Vagina (tissue), 2 donors: ENCODE results near the gene EEIG1.

Experiments used
- POLR2A ChIP-seq, 2 donors: fragments of 450-650 bp; IDR thresholded peaks; one replicate each; pipeline ENCODE4 v1.6.1; 2017; ENCODE audit warnings: antibody characterized with exemption in 2 of 2, mild to moderate bottlenecking in 2 of 2, moderate library complexity in 2 of 2
- POLR2AphosphoS5 ChIP-seq, 2 donors: sonication (generic); formaldehyde crosslinking; IDR thresholded peaks; one replicate each; pipeline ENCODE4 v1.9.0; 2017; ENCODE audit warnings: antibody characterized with exemption in 2 of 2, mild to moderate bottlenecking in 2 of 2, low read depth in 1 of 2; ENCODE audit not compliant: insufficient read depth in 1 of 2
- TF ChIP-seq, protein P1 (sequence below), 3 experiments: fragments of 450-650 bp in 2 of 3; fragments of 200-600 bp in 1 of 3; sonication (generic) in 1 of 3; IDR thresholded peaks; one replicate each; pipeline ENCODE4 v1.5.1; 2017 to 2019; ENCODE audit warnings: antibody characterized with exemption in 3 of 3, mild to moderate bottlenecking in 2 of 3, moderate library complexity in 2 of 3

DNA sequence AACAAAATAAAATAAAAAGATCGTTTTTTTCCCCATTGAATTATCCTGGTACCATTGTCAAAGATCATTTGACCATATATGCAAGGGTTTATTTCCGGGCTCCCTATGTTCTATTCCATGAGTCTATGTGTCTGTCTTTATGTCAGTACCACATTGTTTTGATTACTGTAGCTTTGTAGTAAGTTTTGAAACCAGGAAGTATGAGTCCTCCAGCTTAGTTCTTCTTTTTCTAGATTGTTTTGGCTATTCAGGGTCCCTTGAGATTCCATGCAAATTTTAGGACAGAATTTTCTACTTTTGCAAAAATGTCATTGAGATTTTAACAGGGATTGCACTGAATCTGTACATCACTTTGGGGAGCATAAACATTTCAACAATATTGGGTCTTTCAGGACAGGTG is 18.7 kb upstream of the EEIG1 start:
- TF ChIP-seq, protein P1, sequence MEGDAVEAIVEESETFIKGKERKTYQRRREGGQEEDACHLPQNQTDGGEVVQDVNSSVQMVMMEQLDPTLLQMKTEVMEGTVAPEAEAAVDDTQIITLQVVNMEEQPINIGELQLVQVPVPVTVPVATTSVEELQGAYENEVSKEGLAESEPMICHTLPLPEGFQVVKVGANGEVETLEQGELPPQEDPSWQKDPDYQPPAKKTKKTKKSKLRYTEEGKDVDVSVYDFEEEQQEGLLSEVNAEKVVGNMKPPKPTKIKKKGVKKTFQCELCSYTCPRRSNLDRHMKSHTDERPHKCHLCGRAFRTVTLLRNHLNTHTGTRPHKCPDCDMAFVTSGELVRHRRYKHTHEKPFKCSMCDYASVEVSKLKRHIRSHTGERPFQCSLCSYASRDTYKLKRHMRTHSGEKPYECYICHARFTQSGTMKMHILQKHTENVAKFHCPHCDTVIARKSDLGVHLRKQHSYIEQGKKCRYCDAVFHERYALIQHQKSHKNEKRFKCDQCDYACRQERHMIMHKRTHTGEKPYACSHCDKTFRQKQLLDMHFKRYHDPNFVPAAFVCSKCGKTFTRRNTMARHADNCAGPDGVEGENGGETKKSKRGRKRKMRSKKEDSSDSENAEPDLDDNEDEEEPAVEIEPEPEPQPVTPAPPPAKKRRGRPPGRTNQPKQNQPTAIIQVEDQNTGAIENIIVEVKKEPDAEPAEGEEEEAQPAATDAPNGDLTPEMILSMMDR (IDR thresholded peaks at IDR 0.05) = no peak
- TF ChIP-seq POLR2A (IDR thresholded peaks at IDR 0.05) = no peak
- no peak for TF ChIP-seq POLR2AphosphoS5 (IDR thresholded peaks at IDR 0.05; ENCODE audit: insufficient read depth in 1 of 2, low read depth in 1 of 2)
